Vagina (tissue), 2 donors: Measurements from ENCODE around the gene A2M.
"Not testable (repeated sequence)": the region's sequence is repeated elsewhere in the genome, so short reads cannot be mapped to it uniquely, and the experiment has no call there.

ENCODE experiments used
- CTCF ChIP-seq, 3 experiments: fragments of 450-650 bp in 2 of 3; fragments of 200-600 bp in 1 of 3; sonication (generic) in 1 of 3; IDR thresholded peaks; one replicate each; pipeline ENCODE4 v1.5.1; 2017 to 2019; ENCODE audit warnings: antibody characterized with exemption in 3 of 3, mild to moderate bottlenecking in 2 of 3, moderate library complexity in 2 of 3
- POLR2A ChIP-seq, 2 donors: fragments of 450-650 bp; IDR thresholded peaks; one replicate each; pipeline ENCODE4 v1.6.1; 2017; ENCODE audit warnings: antibody characterized with exemption in 2 of 2, mild to moderate bottlenecking in 2 of 2, moderate library complexity in 2 of 2
- POLR2AphosphoS5 ChIP-seq, 2 donors: sonication (generic); formaldehyde crosslinking; IDR thresholded peaks; one replicate each; pipeline ENCODE4 v1.9.0; 2017; ENCODE audit warnings: antibody characterized with exemption in 2 of 2, mild to moderate bottlenecking in 2 of 2, low read depth in 1 of 2; ENCODE audit not compliant: insufficient read depth in 1 of 2

GRCh38 chr12:9139588-9140290 lies 24.0 kb upstream of the A2M start:
- not testable (repeated sequence) for TF ChIP-seq CTCF (IDR thresholded peaks at IDR 0.05); POLR2A (IDR thresholded peaks at IDR 0.05); POLR2AphosphoS5 (IDR thresholded peaks at IDR 0.05; ENCODE audit: insufficient read depth in 1 of 2, low read depth in 1 of 2)
